ENCODE measurements around the gene COL23A1.
A peak's percentile ranks its signal among the peaks of the same experiment; 100 is the strongest.
"Not testable (repeated sequence)": the region's sequence is repeated elsewhere in the genome, so short reads cannot be mapped to it uniquely, and the experiment has no call there.

Gene COL23A1

GRCh38 chr5:178249191-178249989 is 340.8 kb downstream of the COL23A1 start:
- peak; percentile 25 for DNase-seq

- DNase-seq, result no peak
These were observed 341.4 kb downstream of the COL23A1 start for GRCh38 chr5:178248750-178249149.

- no peak for DNase-seq
These were observed 342.4 kb downstream of the COL23A1 start for GRCh38 chr5:178247481-178248456.

GRCh38 chr5:178246624-178247279 is 343.4 kb downstream of the COL23A1 start:
- no peak for DNase-seq

- no peak for DNase-seq
These were observed 344.8 kb downstream of the COL23A1 start for GRCh38 chr5:178245389-178245788.

GRCh38 chr5:178244576-178244975 is 345.6 kb downstream of the COL23A1 start:
- DNase-seq, result no peak

GRCh38 chr5:178242416-178242815 is 347.8 kb downstream of the COL23A1 start:
- DNase-seq, result no peak

- no peak for DNase-seq
These were observed 348.4 kb downstream of the COL23A1 start for GRCh38 chr5:178241688-178242231.

- peak; percentile 90 for DNase-seq
These were observed 348.9 kb downstream of the COL23A1 start for GRCh38 chr5:178241231-178241663.

GRCh38 chr5:178240766-178241165 is 349.4 kb downstream of the COL23A1 start:
- peak; percentile 78 for DNase-seq

GRCh38 chr5:178240341-178240741 is 349.9 kb downstream of the COL23A1 start:
- peak; percentile 78 for DNase-seq

GRCh38 chr5:178239626-178240301 is 350.4 kb downstream of the COL23A1 start:
- DNase-seq, result not testable (repeated sequence)

- peak; percentile 38 for DNase-seq
These were observed 351.2 kb downstream of the COL23A1 start for GRCh38 chr5:178238711-178239592.

GRCh38 chr5:178238313-178238635 is 351.9 kb downstream of the COL23A1 start:
- DNase-seq, result no peak

- DNase-seq, result no peak
These were observed 352.5 kb downstream of the COL23A1 start for GRCh38 chr5:178237431-178238312.

GRCh38 chr5:178236679-178237078 is 353.5 kb downstream of the COL23A1 start:
- no peak for DNase-seq

- no peak for DNase-seq
These were observed 354.1 kb downstream of the COL23A1 start for GRCh38 chr5:178236126-178236525.

GRCh38 chr5:178235588-178235974 is 354.6 kb downstream of the COL23A1 start:
- DNase-seq, result no peak

- DNase-seq, result peak; percentile 65
These were observed 355.2 kb downstream of the COL23A1 start for GRCh38 chr5:178234750-178235587.

Measured in KG1 (cell line).